HepG2 (cell line): ENCODE results near the gene IP6K1. TPM values are rescaled to one million over a fixed set of nuclear protein-coding genes. Genes with fewer than 3 reads are reported as not detected.

ENCODE experiments used
- CREM ChIP-seq, 2 experiments: sonication (generic) in 1 of 2; formaldehyde crosslinking in 1 of 2; IDR thresholded peaks; 2 replicates each; pipeline versions ENCODE4 v1.4.0 to v1.6.1; 2016 to 2020; ENCODE audit warnings: antibody characterized with exemption in 1 of 2, mild to moderate bottlenecking in 1 of 2, missing genetic modification reagents in 1 of 2
- JUN ChIP-seq: sonication (generic); formaldehyde crosslinking; IDR thresholded peaks from 2 replicates; pipeline ENCODE4 v1.4.0; 2020; ENCODE audit warnings: mild to moderate bottlenecking, missing genetic modification reagents
- RBAK ChIP-seq: sonication (generic); formaldehyde crosslinking; IDR thresholded peaks from 2 replicates; pipeline ENCODE4 v1.5.1; 2020; ENCODE audit warnings: mild to moderate bottlenecking, missing genetic modification reagents
- SP4 ChIP-seq: sonication (generic); formaldehyde crosslinking; IDR thresholded peaks from 2 replicates; pipeline ENCODE4 v1.8.1; 2023; ENCODE audit warnings: mild to moderate bottlenecking, missing genetic modification reagents
- SRSF9 ChIP-seq: fragments of 200-400 bp; formaldehyde crosslinking; IDR thresholded peaks from 2 replicates; pipeline ENCODE4 v1.6.1; 2018; ENCODE audit warnings: borderline replicate concordance, mild to moderate bottlenecking, low read depth, low read length; ENCODE audit not compliant: insufficient read depth, poor library complexity, severe bottlenecking
- SYNCRIP ChIP-seq: fragments of 200-400 bp; formaldehyde crosslinking; IDR thresholded peaks from 2 replicates; pipeline ENCODE4 v1.6.1; 2018; ENCODE audit warnings: mild to moderate bottlenecking, low read depth, low read length; ENCODE audit not compliant: insufficient read depth
- ZNF792 ChIP-seq: IDR thresholded peaks from 2 replicates; pipeline ENCODE4 v1.6.1; 2016
- polyA plus RNA-seq, 8 experiments: library from polyadenylated mRNA; depleted of rRNA in 3 of 8; stranded (reverse) in 7 of 8; unstranded in 1 of 8; fragments of >200 nt; fragmentation: Illumina TruSeq in 4 of 8; extraction: Trizol in 4 of 8; gene quantifications; 2 replicates each; pipeline versions ENCODE4 v1.2.1 to v1.2.3, GENCODE V29; 2011 to 2016; ENCODE audit warnings: low read depth in 4 of 8, missing spikeins in 1 of 8, mixed read lengths in 1 of 8; ENCODE audit not compliant: insufficient read depth in 1 of 8
- total RNA-seq, 5 experiments: library from RNA; depleted of rRNA; stranded (reverse); fragments of >200 nt; fragmentation: Illumina TruSeq; extraction: Trizol; gene quantifications; 2 replicates each; pipeline ENCODE4 v1.2.3, GENCODE V29; 2016; ENCODE audit warnings: low read depth in 1 of 5
- TF ChIP-seq, protein P1 (sequence below): sonication (generic); formaldehyde crosslinking; IDR thresholded peaks from 2 replicates; pipeline ENCODE4 v1.4.0; 2020; ENCODE audit warnings: missing genetic modification reagents
- TF ChIP-seq, protein P2 (sequence below): sonication (generic); formaldehyde crosslinking; IDR thresholded peaks from 2 replicates; pipeline ENCODE4 v1.4.0; 2020; ENCODE audit warnings: missing genetic modification reagents
- TF ChIP-seq, protein P3 (sequence below): sonication (generic); formaldehyde crosslinking; IDR thresholded peaks from one replicate; pipeline ENCODE4 v1.5.1; 2020; ENCODE audit warnings: mild to moderate bottlenecking, missing genetic modification reagents; ENCODE audit errors: not compliant biosample characterization
- TF ChIP-seq, protein P4 (sequence below): sonication (generic); formaldehyde crosslinking; IDR thresholded peaks from 2 replicates; pipeline ENCODE4 v1.4.0; 2020; ENCODE audit warnings: missing genetic modification reagents, mild to moderate bottlenecking, borderline replicate concordance
- TF ChIP-seq, protein P5 (sequence below): IDR thresholded peaks from 2 replicates; pipeline ENCODE4 v1.6.1; 2016; ENCODE audit warnings: missing genetic modification reagents, missing compliant biosample characterization

IP6K1 gene
- total and polyA plus RNA-seq, 2 of the 13 experiments (the other 11 are each of a cell fraction or from before 2014, with no cell fraction given), result 17.7 to 29.7 TPM

DNA sequence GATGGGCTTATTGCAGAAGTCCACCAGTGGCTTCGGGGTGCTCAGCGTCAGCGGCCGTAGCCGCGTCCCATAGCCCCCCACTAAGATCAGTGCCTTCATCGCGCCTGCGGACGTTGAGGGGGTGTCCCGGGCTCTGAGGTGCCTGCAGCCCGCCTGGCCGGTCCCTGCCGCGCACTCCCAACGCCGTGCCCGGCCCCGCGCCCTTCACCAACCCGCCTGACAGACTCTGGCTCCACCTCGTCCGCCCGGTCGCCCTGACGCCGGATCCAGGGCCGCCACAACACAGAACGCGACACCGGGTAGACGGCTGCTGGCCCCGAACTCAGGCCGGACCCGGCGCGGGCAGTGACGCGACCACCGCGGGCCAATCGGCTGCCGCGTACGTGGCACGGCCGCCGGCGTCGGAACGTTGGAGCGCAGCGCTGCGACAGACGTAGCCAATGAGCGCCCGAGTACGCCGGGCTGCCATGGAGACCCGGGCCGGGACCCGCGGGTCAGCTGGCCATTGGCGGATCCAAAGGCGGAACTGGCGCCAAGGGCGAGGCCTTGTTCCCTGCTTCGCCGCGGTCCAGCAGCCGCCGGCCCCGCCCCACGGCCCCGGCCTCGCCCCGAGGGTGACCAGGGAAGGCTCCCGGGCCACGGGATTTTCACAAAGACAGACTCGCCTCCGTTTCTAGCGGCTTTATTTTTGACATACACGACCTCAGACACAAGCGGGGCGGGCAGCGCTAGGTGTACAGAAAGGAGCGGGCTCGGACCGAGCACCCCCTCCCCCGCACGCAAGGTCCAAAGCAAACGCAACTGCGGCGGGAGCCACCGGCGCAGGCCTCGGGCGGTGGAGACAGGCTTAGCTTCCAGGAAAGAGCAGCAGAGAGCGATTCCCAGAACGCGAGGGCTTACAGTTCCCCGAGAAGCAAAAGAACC, 62.5 kb downstream of the IP6K1 start, which contains the start of gene GMPPB (continued):
- TF ChIP-seq, protein P1, sequence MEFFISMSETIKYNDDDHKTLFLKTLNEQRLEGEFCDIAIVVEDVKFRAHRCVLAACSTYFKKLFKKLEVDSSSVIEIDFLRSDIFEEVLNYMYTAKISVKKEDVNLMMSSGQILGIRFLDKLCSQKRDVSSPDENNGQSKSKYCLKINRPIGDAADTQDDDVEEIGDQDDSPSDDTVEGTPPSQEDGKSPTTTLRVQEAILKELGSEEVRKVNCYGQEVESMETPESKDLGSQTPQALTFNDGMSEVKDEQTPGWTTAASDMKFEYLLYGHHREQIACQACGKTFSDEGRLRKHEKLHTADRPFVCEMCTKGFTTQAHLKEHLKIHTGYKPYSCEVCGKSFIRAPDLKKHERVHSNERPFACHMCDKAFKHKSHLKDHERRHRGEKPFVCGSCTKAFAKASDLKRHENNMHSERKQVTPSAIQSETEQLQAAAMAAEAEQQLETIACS (CRISPR knock-in tag), result no peak
- TF ChIP-seq, protein P2, sequence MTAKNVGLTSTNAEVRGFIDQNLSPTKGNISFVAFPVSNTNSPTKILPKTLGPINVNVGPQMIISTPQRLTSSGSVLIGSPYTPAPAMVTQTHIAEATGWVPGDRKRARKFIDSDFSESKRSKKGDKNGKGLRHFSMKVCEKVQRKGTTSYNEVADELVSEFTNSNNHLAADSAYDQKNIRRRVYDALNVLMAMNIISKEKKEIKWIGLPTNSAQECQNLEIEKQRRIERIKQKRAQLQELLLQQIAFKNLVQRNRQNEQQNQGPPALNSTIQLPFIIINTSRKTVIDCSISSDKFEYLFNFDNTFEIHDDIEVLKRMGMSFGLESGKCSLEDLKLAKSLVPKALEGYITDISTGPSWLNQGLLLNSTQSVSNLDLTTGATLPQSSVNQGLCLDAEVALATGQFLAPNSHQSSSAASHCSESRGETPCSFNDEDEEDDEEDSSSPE, result peak; percentile 96
- TF ChIP-seq RBAK (CRISPR knock-in tag), result no peak
- TF ChIP-seq JUN (CRISPR knock-in tag), result peak; percentile 70
- no peak for TF ChIP-seq SRSF9
- TF ChIP-seq, protein P3, sequence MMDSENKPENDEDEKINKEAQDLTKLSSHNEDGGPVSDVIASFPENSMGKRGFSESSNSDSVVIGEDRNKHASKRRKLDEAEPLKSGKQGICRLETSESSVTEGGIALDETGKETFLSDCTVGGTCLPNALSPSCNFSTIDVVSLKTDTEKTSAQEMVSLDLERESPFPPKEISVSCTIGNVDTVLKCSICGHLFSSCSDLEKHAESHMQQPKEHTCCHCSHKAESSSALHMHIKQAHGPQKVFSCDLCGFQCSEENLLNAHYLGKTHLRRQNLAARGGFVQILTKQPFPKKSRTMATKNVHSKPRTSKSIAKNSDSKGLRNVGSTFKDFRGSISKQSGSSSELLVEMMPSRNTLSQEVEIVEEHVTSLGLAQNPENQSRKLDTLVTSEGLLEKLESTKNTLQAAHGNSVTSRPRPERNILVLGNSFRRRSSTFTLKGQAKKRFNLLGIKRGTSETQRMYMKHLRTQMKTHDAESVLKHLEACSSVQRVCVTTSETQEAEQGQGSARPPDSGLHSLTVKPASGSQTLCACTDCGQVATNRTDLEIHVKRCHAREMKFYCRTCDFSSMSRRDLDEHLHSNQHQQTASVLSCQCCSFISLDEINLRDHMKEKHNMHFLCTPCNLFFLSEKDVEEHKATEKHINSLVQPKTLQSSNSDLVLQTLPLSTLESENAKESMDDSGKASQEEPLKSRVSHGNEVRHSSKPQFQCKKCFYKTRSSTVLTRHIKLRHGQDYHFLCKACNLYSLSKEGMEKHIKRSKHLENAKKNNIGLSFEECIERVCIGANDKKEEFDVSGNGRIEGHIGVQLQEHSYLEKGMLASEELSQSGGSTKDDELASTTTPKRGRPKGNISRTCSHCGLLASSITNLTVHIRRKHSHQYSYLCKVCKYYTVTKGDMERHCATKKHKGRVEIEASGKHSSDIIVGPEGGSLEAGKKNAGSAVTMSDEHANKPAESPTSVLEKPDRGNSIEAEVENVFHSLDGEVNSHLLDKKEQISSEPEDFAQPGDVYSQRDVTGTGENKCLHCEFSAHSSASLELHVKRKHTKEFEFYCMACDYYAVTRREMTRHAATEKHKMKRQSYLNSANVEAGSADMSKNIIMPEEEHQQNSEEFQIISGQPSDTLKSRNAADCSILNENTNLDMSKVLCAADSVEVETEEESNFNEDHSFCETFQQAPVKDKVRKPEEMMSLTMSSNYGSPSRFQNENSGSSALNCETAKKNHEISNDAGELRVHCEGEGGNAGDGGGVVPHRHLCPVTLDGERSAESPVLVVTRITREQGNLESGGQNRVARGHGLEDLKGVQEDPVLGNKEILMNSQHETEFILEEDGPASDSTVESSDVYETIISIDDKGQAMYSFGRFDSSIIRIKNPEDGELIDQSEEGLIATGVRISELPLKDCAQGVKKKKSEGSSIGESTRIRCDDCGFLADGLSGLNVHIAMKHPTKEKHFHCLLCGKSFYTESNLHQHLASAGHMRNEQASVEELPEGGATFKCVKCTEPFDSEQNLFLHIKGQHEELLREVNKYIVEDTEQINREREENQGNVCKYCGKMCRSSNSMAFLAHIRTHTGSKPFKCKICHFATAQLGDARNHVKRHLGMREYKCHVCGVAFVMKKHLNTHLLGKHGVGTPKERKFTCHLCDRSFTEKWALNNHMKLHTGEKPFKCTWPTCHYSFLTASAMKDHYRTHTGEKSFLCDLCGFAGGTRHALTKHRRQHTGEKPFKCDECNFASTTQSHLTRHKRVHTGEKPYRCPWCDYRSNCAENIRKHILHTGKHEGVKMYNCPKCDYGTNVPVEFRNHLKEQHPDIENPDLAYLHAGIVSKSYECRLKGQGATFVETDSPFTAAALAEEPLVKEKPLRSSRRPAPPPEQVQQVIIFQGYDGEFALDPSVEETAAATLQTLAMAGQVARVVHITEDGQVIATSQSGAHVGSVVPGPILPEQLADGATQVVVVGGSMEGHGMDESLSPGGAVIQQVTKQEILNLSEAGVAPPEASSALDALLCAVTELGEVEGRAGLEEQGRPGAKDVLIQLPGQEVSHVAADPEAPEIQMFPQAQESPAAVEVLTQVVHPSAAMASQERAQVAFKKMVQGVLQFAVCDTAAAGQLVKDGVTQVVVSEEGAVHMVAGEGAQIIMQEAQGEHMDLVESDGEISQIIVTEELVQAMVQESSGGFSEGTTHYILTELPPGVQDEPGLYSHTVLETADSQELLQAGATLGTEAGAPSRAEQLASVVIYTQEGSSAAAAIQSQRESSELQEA, result no peak
- TF ChIP-seq, protein P4, sequence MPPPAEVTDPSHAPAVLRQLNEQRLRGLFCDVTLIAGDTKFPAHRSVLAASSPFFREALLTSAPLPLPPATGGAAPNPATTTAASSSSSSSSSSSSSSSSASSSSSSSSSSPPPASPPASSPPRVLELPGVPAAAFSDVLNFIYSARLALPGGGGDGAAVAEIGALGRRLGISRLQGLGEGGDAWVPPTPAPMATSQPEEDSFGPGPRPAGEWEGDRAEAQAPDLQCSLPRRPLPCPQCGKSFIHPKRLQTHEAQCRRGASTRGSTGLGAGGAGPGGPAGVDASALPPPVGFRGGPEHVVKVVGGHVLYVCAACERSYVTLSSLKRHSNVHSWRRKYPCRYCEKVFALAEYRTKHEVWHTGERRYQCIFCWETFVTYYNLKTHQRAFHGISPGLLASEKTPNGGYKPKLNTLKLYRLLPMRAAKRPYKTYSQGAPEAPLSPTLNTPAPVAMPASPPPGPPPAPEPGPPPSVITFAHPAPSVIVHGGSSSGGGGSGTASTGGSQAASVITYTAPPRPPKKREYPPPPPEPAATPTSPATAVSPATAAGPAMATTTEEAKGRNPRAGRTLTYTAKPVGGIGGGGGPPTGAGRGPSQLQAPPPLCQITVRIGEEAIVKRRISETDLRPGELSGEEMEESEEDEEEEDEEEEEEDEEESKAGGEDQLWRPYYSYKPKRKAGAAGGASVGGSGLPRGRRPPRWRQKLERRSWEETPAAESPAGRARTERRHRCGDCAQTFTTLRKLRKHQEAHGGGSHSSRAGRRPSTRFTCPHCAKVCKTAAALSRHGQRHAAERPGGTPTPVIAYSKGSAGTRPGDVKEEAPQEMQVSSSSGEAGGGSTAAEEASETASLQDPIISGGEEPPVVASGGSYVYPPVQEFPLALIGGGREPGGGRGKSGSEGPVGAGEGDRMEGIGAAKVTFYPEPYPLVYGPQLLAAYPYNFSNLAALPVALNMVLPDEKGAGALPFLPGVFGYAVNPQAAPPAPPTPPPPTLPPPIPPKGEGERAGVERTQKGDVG, result 0 out of 2 replicates have a peak, but pooled peaks have one; percentile 26
- peak; percentile 26 for TF ChIP-seq CREM (IDR thresholded peaks at IDR 0.05)
- TF ChIP-seq CREM (CRISPR knock-in tag; IDR thresholded peaks at IDR 0.05), result peak; percentile 47; the same call in 1 of the 2 replicates
- peak; percentile 77; the same call in 1 of the 2 replicates for TF ChIP-seq SP4 (CRISPR knock-in tag)
- TF ChIP-seq, protein P5, sequence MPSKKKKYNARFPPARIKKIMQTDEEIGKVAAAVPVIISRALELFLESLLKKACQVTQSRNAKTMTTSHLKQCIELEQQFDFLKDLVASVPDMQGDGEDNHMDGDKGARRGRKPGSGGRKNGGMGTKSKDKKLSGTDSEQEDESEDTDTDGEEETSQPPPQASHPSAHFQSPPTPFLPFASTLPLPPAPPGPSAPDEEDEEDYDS (CRISPR knock-in tag), result peak; percentile 51
- no peak for TF ChIP-seq ZNF792
- TF ChIP-seq SYNCRIP, result no peak
